Gastroesophageal sphincter (tissue), 4 donors: ENCODE results near the gene CRY2. TPM values are rescaled to one million over a fixed set of nuclear protein-coding genes. Genes with fewer than 3 reads are reported as not detected.
A peak's percentile ranks its signal among the peaks of the same experiment; 100 is the strongest.

ENCODE experiments used
- ATAC-seq: fragments of 150-250 bp; one replicate; pipeline ENCODE4 v1.9.1; 2016; ENCODE audit warnings: mild to moderate bottlenecking, moderate library complexity
- H3K27ac ChIP-seq, 4 donors: fragments of 200-600 bp; sonication (generic) in 3 of 4; 1 replicate in 3 of 4; 2 replicates in 1 of 4; pipeline ENCODE4 v1.5.1; 2016 to 2019
- H3K27me3 ChIP-seq: fragments of 200-600 bp; sonication (generic); one replicate; pipeline ENCODE4 v1.5.1; 2019
- H3K36me3 ChIP-seq, 2 donors: fragments of 200-600 bp; sonication (generic); one replicate each; pipeline ENCODE4 v1.5.1; 2019; ENCODE audit warnings: control low read depth in 1 of 2
- H3K4me1 ChIP-seq, 3 donors: fragments of 200-600 bp; sonication (generic); 1 replicate in 2 of 3; 2 replicates in 1 of 3; pipeline ENCODE4 v1.5.1; 2016 to 2019; ENCODE audit warnings: control low read depth in 2 of 3
- H3K4me3 ChIP-seq, 2 donors: fragments of 200-600 bp; sonication (generic); one replicate each; pipeline ENCODE4 v1.5.1; 2019; ENCODE audit warnings: mild to moderate bottlenecking in 1 of 2, moderate library complexity in 1 of 2
- H3K9me3 ChIP-seq, 3 donors: fragments of 200-600 bp; sonication (generic); one replicate each; pipeline ENCODE4 v1.5.1; 2017 to 2019; ENCODE audit warnings: control low read depth in 2 of 3
- CTCF ChIP-seq, 4 experiments: fragments of 200-600 bp in 2 of 4; fragments of 450-650 bp in 2 of 4; sonication (generic) in 1 of 4; IDR thresholded peaks; one replicate each; pipeline ENCODE4 v1.5.1; 2017 to 2019; ENCODE audit warnings: antibody characterized with exemption in 4 of 4, mild to moderate bottlenecking in 2 of 4, moderate library complexity in 2 of 4
- EP300 ChIP-seq: sonication (generic); formaldehyde crosslinking; IDR thresholded peaks from one replicate; pipeline ENCODE4 v1.6.1; 2017; ENCODE audit warnings: antibody characterized with exemption, mild to moderate bottlenecking
- POLR2A ChIP-seq, 2 donors: fragments of 450-650 bp; IDR thresholded peaks; one replicate each; pipeline ENCODE4 v1.6.1; 2017; ENCODE audit warnings: antibody characterized with exemption in 2 of 2, mild to moderate bottlenecking in 2 of 2, moderate library complexity in 1 of 2
- POLR2AphosphoS5 ChIP-seq: sonication (generic); formaldehyde crosslinking; IDR thresholded peaks from one replicate; pipeline ENCODE4 v1.6.1; 2017; ENCODE audit warnings: antibody characterized with exemption
- WGBS, 2 donors: methylation state at CpG; one replicate each; pipeline ENCODE4 v1.1.5; 2018; ENCODE audit warnings: low coverage in 1 of 2; 5-methylcytosine and 5-hydroxymethylcytosine counted together
- total RNA-seq, 4 donors: library from RNA; depleted of rRNA; stranded (reverse); fragments of >200 nt; gene quantifications; one replicate each; pipeline ENCODE4 v1.1.0, GENCODE V29; 2016

Gene CRY2
- total RNA-seq, 4 donors from 2014 or later = 38.8 to 82.0 (median 47.7) TPM

- Histone ChIP-seq H3K27me3 (no peaks in the 10 kb centered on the region), H3K4me3 (no peak overlapping the region), H3K4me1 (peaks cover 32 to 91% (median 71%) of the 10 kb centered on the region in 3 donors), H3K36me3 (peaks cover 0 to 13% of the 10 kb centered on the region in 2 donors), H3K9me3 (no peaks in the 10 kb centered on the region), H3K27ac (peak overlapping the region in 2 of 4 donors; percentile 98 to 99)
- 0 to 56% methylated on average over 1 to 2 of the region's 2 CpGs for WGBS, 2 donors
- ATAC-seq = no peak
- TF ChIP-seq CTCF (IDR thresholded peaks at IDR 0.05) = no peak
Observed at GRCh38 chr11:45851228-45851627, 4.0 kb downstream of the CRY2 start.

- peaks cover 0 to 21% of the 10 kb centered on the region in 2 donors for H3K36me3 ChIP-seq
- TF ChIP-seq POLR2AphosphoS5 = no peak
- TF ChIP-seq EP300 = no peak
- no peak for TF ChIP-seq POLR2A (IDR thresholded peaks at IDR 0.05)
- TF ChIP-seq CTCF (IDR thresholded peaks at IDR 0.05) = no peak
- no peaks in the 10 kb centered on the region for H3K9me3 ChIP-seq
- ATAC-seq = no peak
- no peak overlapping the region for H3K4me3 ChIP-seq
- peak overlapping the region; percentile 25 to 99 (median 94) for H3K27ac ChIP-seq
- peaks cover 34 to 92% (median 77%) of the 10 kb centered on the region in 3 donors for H3K4me1 ChIP-seq
- 0 to 64% methylated on average over 2 of the region's 4 CpGs for WGBS, 2 donors
- no peaks in the 10 kb centered on the region for H3K27me3 ChIP-seq
Observed at GRCh38 chr11:45852018-45852711, 4.9 kb downstream of the CRY2 start.

- Histone ChIP-seq H3K36me3 (peaks cover 0 to 23% of the 10 kb centered on the region in 2 donors), H3K27ac (peak overlapping the region; percentile 25 to 99 (median 94)), H3K9me3 (no peaks in the 10 kb centered on the region), H3K4me1 (peaks cover 39 to 98% (median 82%) of the 10 kb centered on the region in 3 donors), H3K27me3 (no peaks in the 10 kb centered on the region), H3K4me3 (no peak overlapping the region)
- WGBS, 2 donors = 40 to 67% methylated on average over 1 of the region's 1 CpG
- ATAC-seq = no peak
- TF ChIP-seq CTCF (IDR thresholded peaks at IDR 0.05) = no peak
- no peak for TF ChIP-seq POLR2AphosphoS5
- no peak for TF ChIP-seq EP300
- TF ChIP-seq POLR2A (IDR thresholded peaks at IDR 0.05) = no peak
Observed at GRCh38 chr11:45852712-45853101, 5.4 kb downstream of the CRY2 start.

GRCh38 chr11:45853332-45854219, 6.3 kb downstream of the CRY2 start:
- Histone ChIP-seq H3K4me3 (no peak overlapping the region), H3K27ac (peak overlapping the region; percentile 31 to 99 (median 94)), H3K27me3 (no peaks in the 10 kb centered on the region), H3K36me3 (peaks cover 0 to 27% of the 10 kb centered on the region in 2 donors), H3K4me1 (peaks cover 47 to 100% (median 91%) of the 10 kb centered on the region in 3 donors), H3K9me3 (no peaks in the 10 kb centered on the region)
- WGBS, 2 donors = 50 to 53% methylated on average over 3 to 6 of the region's 7 CpGs
- no peak for TF ChIP-seq EP300
- TF ChIP-seq POLR2A (IDR thresholded peaks at IDR 0.05) = no peak
- TF ChIP-seq CTCF (IDR thresholded peaks at IDR 0.05) = no peak
- peak; percentile 21 for TF ChIP-seq POLR2AphosphoS5
- ATAC-seq = no peak
